ENCODE data around the gene PAPPA. TPM values are rescaled to one million over a fixed set of nuclear protein-coding genes. Genes with fewer than 3 reads are reported as not detected.

The PAPPA gene
- total and polyA plus RNA-seq, 2 donors from 2014 or later: 4.2 to 10.2 TPM

- Histone ChIP-seq H3K9me3 (ENCODE audit: control insufficient read depth in 2 of 3, insufficient read depth in 1 of 3, low read length in 3 of 3) (no peaks in the 10 kb centered on the region), H3K36me3 (ENCODE audit: control insufficient read depth in 2 of 3, insufficient read depth in 3 of 3, low read length in 3 of 3) (no peaks in the 10 kb centered on the region), H3K27me3 (ENCODE audit: control insufficient read depth, insufficient read depth, low read length) (no peaks in the 10 kb centered on the region), H3K4me3 (ENCODE audit: low read length in 3 of 3) (no peak overlapping the region), H3K9ac (ENCODE audit: low read length in 3 of 3) (no peak overlapping the region), H3K27ac (ENCODE audit: low read depth in 2 of 2, low read length in 2 of 2) (no peak overlapping the region), H3K4me1 (ENCODE audit: control insufficient read depth in 2 of 3, insufficient read depth in 2 of 3, low read depth in 1 of 3, low read length in 3 of 3) (no peaks in the 10 kb centered on the region)
- DNase-seq (no peak), FAIRE-seq (no peak)
- intact Hi-C loops (cut with DNase I): no loop called here
- TF ChIP-seq CTCF (IDR thresholded peaks at IDR 0.05; ENCODE audit: borderline replicate concordance, extremely low read depth, insufficient read depth): no peak
Observed at GRCh38 chr9:116204252-116204882, 50.8 kb downstream of the PAPPA start.

GRCh38 chr9:116207371-116208111 lies 54.0 kb downstream of the PAPPA start:
- H3K9me3 ChIP-seq (ENCODE audit: control insufficient read depth in 2 of 3, insufficient read depth in 1 of 3, low read length in 3 of 3): no peaks in the 10 kb centered on the region
- FAIRE-seq (no peak), DNase-seq (no peak)
- H3K9ac ChIP-seq (ENCODE audit: low read length in 3 of 3): no peak overlapping the region
- H3K36me3 ChIP-seq (ENCODE audit: control insufficient read depth in 2 of 3, insufficient read depth in 3 of 3, low read length in 3 of 3): peaks cover 0 to 5% (median 0%) of the 10 kb centered on the region in 3 donors
- no peak for TF ChIP-seq CTCF (IDR thresholded peaks at IDR 0.05; ENCODE audit: borderline replicate concordance, extremely low read depth, insufficient read depth)
- no peaks in the 10 kb centered on the region for H3K4me1 ChIP-seq (ENCODE audit: control insufficient read depth in 2 of 3, insufficient read depth in 2 of 3, low read depth in 1 of 3, low read length in 3 of 3)
- H3K4me3 ChIP-seq (ENCODE audit: low read length in 3 of 3): no peak overlapping the region
- intact Hi-C loops (cut with DNase I): no loop called here
- no peaks in the 10 kb centered on the region for H3K27me3 ChIP-seq (ENCODE audit: control insufficient read depth, insufficient read depth, low read length)
- no peak overlapping the region for H3K27ac ChIP-seq (ENCODE audit: low read depth in 2 of 2, low read length in 2 of 2)

- Histone ChIP-seq H3K9me3 (ENCODE audit: control insufficient read depth in 2 of 3, insufficient read depth in 1 of 3, low read length in 3 of 3) (no peaks in the 10 kb centered on the region), H3K4me3 (ENCODE audit: low read length in 3 of 3) (no peak overlapping the region), H3K36me3 (ENCODE audit: control insufficient read depth in 2 of 3, insufficient read depth in 3 of 3, low read length in 3 of 3) (peaks cover 0 to 5% (median 0%) of the 10 kb centered on the region in 3 donors), H3K9ac (ENCODE audit: low read length in 3 of 3) (no peak overlapping the region), H3K27me3 (ENCODE audit: control insufficient read depth, insufficient read depth, low read length) (no peaks in the 10 kb centered on the region), H3K27ac (ENCODE audit: low read depth in 2 of 2, low read length in 2 of 2) (no peak overlapping the region), H3K4me1 (ENCODE audit: control insufficient read depth in 2 of 3, insufficient read depth in 2 of 3, low read depth in 1 of 3, low read length in 3 of 3) (no peaks in the 10 kb centered on the region)
- intact Hi-C loops (cut with DNase I): no loop called here
- TF ChIP-seq CTCF (IDR thresholded peaks at IDR 0.05; ENCODE audit: borderline replicate concordance, extremely low read depth, insufficient read depth): no peak
- FAIRE-seq (no peak), DNase-seq (no peak)
Observed at GRCh38 chr9:116208417-116209232, 55.0 kb downstream of the PAPPA start.
